PFSK-1 (cell line): ENCODE data around the gene KREMEN1.

Experiments
- FOXP2 ChIP-seq: optimal IDR thresholded peaks from 2 replicates; pipeline ENCODE3; 2011; ENCODE audit warnings: borderline replicate concordance, control low read depth, inconsistent platforms; ENCODE audit not compliant: insufficient read depth; ENCODE audit errors: extremely low read length, extremely low read depth
- POLR2AphosphoS5 ChIP-seq: IDR thresholded peaks from 2 replicates; pipeline ENCODE4 v1.6.1; 2012; ENCODE audit warnings: low read depth, mild to moderate bottlenecking, control low read depth, low read length, moderate library complexity
- SIN3A ChIP-seq: IDR thresholded peaks from 2 replicates; pipeline ENCODE4 v1.6.1; 2012; ENCODE audit warnings: mild to moderate bottlenecking, low read length, moderate library complexity, borderline replicate concordance; ENCODE audit not compliant: insufficient read depth
- TAF1 ChIP-seq: IDR thresholded peaks from 2 replicates; pipeline ENCODE4 v1.6.1; 2012; ENCODE audit warnings: low read length, control low read depth, borderline replicate concordance; ENCODE audit not compliant: insufficient read depth
- TF ChIP-seq, protein P1 (sequence below), 2 experiments: IDR thresholded peaks; 2 replicates each; pipeline versions ENCODE4 v1.6.1 to v1.8.0; 2011 to 2012; ENCODE audit warnings: low read depth in 2 of 2, low read length in 2 of 2, control low read depth in 1 of 2, inconsistent platforms in 1 of 2, mild to moderate bottlenecking in 1 of 2, moderate library complexity in 1 of 2; ENCODE audit not compliant: insufficient read depth in 1 of 2

Gene KREMEN1

DNA sequence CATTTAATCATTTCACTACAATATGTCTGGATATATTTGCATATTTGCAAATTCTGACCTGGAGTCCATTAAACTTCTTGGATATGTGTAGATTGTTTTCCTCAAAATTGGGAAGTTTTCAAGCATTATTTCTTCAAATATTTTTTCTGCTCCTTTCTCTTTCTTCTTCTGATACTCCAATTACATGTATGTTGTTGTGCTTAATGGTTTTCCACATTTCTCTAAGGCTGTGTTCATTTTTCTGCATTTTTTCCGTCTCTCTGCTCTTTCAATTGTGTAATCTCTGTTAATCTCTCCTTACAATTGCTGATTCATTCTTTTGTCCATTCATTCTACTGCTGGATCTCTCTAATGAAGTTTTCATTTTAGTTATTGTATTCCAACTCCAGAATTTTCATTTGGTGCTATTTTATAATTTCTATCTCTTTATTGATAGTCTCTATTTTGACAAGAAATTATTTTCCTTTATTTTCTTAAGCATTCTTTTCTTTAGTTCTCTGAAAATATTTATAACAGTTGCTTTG lies 102.5 kb downstream of the KREMEN1 start:
- TF ChIP-seq SIN3A (no peak), FOXP2 (no peak), POLR2AphosphoS5 (no peak), TAF1 (no peak)

DNA sequence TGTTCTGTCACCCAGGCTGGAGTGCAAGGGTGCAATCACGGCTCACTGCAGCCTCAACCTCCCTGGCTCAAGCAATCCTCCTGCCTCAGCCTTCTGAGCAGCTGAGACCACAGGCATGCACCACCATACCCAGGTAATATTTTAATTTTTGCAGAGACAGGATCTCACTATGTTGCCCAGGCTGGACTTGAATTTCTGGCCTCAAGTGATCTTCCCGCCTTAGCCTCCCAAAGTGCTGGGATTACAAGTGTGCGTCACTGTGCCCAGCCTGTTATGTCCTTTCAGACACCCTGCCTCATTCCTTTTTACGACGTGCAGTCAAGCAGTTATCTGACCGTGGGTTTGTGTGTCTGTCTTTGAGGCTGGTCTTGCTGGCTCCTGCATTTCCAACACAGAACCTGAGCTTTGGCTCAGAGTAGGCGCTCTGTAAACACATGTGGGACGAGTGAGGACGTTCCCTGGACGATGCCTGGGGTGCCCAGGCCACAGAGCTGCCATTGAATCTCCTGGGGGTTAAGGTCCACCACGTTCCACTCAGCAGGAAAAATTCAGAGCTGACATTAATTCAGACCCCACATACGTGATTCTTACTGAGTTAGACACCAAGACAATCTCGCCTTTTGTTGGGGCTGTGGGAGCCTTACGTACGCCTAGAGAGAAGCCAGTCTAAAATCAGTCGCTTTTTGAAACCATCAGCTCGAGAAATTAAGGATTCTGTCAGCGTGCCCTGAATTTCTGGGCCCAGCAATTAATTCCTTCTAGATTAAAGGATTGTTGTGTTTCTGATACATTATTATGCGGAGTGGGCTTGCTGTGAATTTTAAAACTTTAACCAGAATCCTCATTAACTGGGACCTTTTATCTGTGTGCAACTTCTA lies 111.4 kb downstream of the KREMEN1 start:
- TF ChIP-seq TAF1 (no peak), POLR2AphosphoS5 (no peak), SIN3A (no peak), FOXP2 (no peak)
- TF ChIP-seq, protein P1, sequence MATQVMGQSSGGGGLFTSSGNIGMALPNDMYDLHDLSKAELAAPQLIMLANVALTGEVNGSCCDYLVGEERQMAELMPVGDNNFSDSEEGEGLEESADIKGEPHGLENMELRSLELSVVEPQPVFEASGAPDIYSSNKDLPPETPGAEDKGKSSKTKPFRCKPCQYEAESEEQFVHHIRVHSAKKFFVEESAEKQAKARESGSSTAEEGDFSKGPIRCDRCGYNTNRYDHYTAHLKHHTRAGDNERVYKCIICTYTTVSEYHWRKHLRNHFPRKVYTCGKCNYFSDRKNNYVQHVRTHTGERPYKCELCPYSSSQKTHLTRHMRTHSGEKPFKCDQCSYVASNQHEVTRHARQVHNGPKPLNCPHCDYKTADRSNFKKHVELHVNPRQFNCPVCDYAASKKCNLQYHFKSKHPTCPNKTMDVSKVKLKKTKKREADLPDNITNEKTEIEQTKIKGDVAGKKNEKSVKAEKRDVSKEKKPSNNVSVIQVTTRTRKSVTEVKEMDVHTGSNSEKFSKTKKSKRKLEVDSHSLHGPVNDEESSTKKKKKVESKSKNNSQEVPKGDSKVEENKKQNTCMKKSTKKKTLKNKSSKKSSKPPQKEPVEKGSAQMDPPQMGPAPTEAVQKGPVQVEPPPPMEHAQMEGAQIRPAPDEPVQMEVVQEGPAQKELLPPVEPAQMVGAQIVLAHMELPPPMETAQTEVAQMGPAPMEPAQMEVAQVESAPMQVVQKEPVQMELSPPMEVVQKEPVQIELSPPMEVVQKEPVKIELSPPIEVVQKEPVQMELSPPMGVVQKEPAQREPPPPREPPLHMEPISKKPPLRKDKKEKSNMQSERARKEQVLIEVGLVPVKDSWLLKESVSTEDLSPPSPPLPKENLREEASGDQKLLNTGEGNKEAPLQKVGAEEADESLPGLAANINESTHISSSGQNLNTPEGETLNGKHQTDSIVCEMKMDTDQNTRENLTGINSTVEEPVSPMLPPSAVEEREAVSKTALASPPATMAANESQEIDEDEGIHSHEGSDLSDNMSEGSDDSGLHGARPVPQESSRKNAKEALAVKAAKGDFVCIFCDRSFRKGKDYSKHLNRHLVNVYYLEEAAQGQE (IDR thresholded peaks at IDR 0.05; ENCODE audit: insufficient read depth in 1 of 2, low read depth in 2 of 2, low read length in 2 of 2), result no peak

DNA sequence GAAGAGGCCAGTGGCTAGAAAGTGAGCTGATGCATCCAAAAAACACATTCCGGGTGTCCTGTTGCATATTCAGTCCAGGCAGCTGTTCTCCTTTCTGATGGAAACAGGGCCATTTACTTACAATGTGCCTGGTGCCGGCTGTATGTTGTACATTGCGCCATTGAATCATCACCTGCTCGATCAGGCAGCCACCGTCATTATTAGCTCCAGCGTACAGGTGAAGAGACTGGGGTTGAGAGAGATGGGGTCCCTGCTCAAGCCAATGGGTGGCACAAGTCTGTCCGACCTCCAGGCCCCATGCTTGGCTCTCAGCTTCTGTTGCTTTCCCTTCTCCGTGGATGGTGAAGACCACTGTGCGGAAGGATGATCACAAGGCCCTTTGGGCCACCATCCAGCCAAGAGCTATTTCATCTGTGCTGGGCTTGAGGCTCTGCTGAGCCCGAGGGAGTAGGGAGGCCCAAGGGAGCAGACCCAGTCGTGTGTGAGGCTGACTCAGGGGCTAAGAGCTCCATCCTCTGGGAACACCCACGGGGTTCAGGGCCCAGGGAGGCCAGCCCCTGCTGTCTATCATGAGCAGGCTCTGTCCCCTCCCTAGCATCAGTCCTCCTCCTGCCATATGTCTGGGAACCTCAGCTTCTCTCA lies 112.1 kb downstream of the KREMEN1 start:
- TF ChIP-seq, protein P1 (IDR thresholded peaks at IDR 0.05; ENCODE audit: insufficient read depth in 1 of 2, low read depth in 2 of 2, low read length in 2 of 2), result no peak
- TF ChIP-seq FOXP2 (no peak), SIN3A (no peak), TAF1 (no peak), POLR2AphosphoS5 (no peak)

DNA sequence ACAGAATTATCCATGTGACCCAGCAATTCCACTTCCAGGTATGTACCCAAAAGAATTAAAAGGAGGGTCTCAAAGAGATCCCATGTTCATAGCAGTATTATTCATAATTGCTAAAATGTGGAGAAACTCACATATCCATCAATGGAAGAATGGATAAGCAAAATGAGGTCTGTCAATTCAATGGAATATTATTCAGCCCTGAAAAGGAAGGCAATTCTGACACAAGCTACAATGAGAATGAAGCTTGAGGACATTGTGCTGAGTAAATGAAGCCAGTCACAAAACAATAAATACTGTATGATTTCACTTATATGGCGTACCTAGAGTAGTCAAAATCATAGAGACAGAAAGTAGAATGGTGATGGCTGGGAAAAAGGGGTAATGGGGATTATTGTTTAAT lies 113.5 kb downstream of the KREMEN1 start:
- TF ChIP-seq TAF1 (no peak), SIN3A (no peak), POLR2AphosphoS5 (no peak), FOXP2 (no peak)
- TF ChIP-seq, protein P1 (IDR thresholded peaks at IDR 0.05; ENCODE audit: insufficient read depth in 1 of 2, low read depth in 2 of 2, low read length in 2 of 2), result no peak

DNA sequence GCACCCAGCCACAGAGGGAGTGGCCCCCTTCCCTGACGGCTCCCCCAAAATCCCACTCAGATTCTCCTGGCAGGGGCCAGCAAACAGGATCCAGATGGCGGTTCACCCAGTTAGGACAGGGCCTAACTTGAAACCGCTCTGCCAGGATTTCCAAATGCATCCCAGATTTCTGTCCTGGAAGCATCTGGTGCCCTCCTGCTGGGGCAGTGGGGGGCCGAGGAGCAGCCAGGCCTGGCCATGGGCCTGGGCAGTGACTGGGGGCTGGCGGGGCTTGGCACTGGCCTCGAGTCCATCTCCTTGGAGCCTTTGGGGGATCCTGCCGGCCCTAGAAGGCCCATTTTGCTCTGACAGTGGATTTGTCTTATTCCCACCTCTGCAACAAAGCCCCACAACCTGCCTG lies 115.0 kb downstream of the KREMEN1 start:
- TF ChIP-seq FOXP2 (no peak), POLR2AphosphoS5 (no peak)

DNA sequence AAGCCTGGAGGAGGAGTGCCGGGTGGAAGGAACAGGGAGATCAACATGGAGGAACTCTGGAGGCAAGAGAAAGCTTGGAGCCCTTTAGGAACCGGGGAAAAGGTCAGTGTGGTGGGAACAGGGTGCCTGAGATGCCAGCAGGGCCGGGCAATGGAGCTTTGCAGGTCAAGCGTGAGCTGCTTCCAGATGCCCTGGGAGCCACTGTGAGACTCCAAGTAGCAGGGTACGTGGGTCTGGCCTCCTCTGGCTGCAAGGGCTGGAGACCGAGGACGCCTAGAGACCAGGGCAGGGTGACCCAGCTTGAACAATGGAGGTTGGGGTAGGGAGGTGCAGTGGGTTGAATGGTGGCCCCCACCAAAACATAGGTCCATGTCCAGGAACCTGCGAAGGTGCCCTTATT lies 117.2 kb downstream of the KREMEN1 start:
- TF ChIP-seq SIN3A, result no peak
- no peak for TF ChIP-seq TAF1
- TF ChIP-seq, protein P1 (IDR thresholded peaks at IDR 0.05; ENCODE audit: insufficient read depth in 1 of 2, low read depth in 2 of 2, low read length in 2 of 2), result no peak
- TF ChIP-seq POLR2AphosphoS5, result no peak
